ENCODE data around the gene IL1R1.

- no peak for TF ChIP-seq CTCF (IDR thresholded peaks at IDR 0.05; ENCODE audit: low read length)
- no peak for TF ChIP-seq EZH2 (IDR thresholded peaks at IDR 0.05; ENCODE audit: borderline replicate concordance, low read length)
Observed at GRCh38 chr2:102187496-102188150, 45.1 kb downstream of the IL1R1 start.

Data from OCI-LY1 (cell line).